HUES6 (cell line): ENCODE data around the gene A4GALT.

ENCODE experiments used
- H3K27ac ChIP-seq: 2 replicates; pipeline ENCODE4 v1.7.0; 2013; ENCODE audit warnings: low read depth, mild to moderate bottlenecking, low read length, inconsistent platforms
- H3K27me3 ChIP-seq: 2 replicates; pipeline ENCODE4 v1.6.1; 2013; ENCODE audit warnings: low read length; ENCODE audit not compliant: control insufficient read depth, insufficient read depth
- H3K36me3 ChIP-seq: 2 replicates; pipeline ENCODE4 v1.6.1; 2013; ENCODE audit warnings: low read length; ENCODE audit not compliant: control insufficient read depth, insufficient read depth
- H3K4me1 ChIP-seq: 2 replicates; pipeline ENCODE4 v1.6.1; 2013; ENCODE audit warnings: low read length; ENCODE audit not compliant: control insufficient read depth, insufficient read depth
- H3K4me3 ChIP-seq: 2 replicates; pipeline ENCODE4 v1.5.1; 2013; ENCODE audit warnings: low read depth, low read length
- H3K9ac ChIP-seq: one replicate; pipeline ENCODE4 v1.6.1; 2013; ENCODE audit warnings: mild to moderate bottlenecking, low read length
- H3K9me3 ChIP-seq: 2 replicates; pipeline ENCODE4 v1.6.1; 2013; ENCODE audit warnings: low read depth, low read length; ENCODE audit not compliant: control insufficient read depth, insufficient read depth

A4GALT gene

DNA sequence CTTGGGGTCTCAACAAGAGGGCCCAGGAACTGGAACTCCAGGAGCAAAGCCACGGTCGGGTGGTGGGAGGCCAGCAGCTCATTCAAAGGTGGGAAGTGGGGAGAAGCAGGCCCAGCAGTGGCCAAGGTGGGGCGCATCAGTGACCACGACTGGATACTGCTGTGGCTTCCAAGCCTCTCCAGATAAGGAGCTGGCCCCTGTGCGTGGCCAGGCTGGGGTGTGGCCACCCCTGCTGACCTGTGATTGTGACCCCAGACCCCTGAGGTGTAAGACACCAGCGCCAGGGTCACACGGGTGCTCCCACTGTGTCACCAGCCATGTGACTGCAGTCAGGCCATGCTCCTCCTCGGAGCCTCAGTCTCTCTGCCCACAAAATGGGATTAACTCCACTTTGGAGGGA lies 20.3 kb downstream of the A4GALT start:
- H3K27ac ChIP-seq, result no peak overlapping the region
- no peaks in the 10 kb centered on the region for H3K36me3 ChIP-seq
- H3K9ac ChIP-seq, result no peak overlapping the region
- H3K4me3 ChIP-seq, result no peak overlapping the region
- H3K27me3 ChIP-seq, result no peaks in the 10 kb centered on the region
- no peaks in the 10 kb centered on the region for H3K9me3 ChIP-seq
- H3K4me1 ChIP-seq, result peaks cover 28% of the 10 kb centered on the region

DNA sequence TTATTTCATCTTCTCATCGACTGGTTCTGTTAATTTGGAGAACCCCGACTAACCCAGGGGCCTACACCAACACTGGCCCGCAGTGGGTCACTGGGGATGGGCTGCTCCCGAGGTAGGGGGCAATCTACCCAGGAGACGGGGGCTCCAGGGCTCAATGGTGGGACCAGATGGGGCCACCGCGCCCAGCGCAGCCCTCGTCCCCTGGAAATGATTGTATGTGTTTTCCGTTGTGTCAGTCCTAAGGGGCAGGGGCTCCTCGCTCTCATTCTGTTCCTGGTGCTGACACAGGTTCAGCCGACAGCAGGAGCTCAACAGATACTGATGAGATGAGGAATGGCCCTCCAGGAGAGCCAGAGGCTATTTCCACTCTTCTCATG lies 20.7 kb downstream of the A4GALT start:
- Histone ChIP-seq H3K9ac (no peak overlapping the region), H3K27me3 (no peaks in the 10 kb centered on the region), H3K4me3 (no peak overlapping the region), H3K9me3 (no peaks in the 10 kb centered on the region), H3K4me1 (peaks cover 28% of the 10 kb centered on the region), H3K27ac (no peak overlapping the region), H3K36me3 (0 out of 2 replicates have a peak, but pooled peaks cover 3% of the 10 kb centered on the region)

DNA sequence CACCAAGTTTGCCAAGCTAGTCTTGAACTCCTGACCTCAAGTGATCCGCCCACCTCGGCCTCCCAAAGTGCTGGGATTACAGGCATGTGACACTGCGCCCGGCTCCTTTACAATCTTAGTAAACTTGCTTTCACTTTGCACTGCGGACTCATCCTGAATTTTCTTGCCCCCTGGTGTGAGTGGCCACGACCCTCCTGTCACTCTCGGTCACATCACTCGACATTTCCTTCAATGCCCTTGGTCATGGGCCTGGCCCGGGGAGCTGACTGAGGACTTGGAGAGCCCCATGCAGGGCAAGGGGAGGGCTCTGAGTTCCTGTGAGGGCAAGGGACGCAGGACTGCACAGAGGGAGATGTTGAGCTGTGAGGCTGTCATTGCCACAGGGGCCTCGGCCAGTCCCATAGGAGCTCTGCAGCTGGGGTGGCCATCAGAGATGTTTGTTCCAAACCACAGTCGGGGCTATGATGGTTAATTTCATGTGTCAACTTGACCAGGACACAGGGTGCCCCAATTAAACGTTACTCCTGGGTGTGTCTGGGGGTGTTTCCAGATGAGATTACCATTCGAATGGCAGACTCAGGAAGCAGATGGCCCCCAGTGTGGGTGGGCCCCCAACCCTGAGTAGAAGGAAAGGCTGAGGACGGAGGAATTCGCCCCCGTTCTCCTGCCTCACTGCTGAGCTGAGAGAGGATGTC lies 21.2 kb downstream of the A4GALT start:
- Histone ChIP-seq H3K4me1 (peaks cover 28% of the 10 kb centered on the region), H3K36me3 (0 out of 2 replicates have a peak, but pooled peaks cover 4% of the 10 kb centered on the region)

DNA sequence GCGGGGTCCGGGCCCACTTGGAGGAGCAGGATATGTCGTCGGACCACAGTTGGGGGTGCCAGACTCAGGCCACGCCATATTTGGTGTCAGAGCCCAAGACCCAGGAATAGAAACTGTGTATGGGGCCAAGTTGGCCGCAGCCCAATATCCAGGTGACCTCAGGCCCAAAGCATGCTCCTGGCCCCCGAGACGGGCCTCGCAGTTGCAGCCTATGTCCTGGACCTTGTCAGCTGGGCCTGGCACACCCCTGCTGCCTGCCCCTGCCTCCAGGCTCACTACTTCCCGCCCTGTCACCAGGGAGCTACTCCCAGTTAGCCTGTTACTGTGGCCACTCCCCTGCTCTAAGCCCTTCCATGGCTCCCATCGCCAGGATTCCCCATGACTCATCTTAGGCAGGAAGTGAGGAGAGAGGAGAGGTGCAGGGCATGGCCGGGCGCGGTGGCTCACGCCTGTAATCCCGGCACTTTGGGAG lies 23.1 kb downstream of the A4GALT start:
- H3K9ac ChIP-seq, result no peak overlapping the region
- H3K27ac ChIP-seq, result no peak overlapping the region
- H3K4me1 ChIP-seq, result peaks cover 28% of the 10 kb centered on the region
- H3K4me3 ChIP-seq, result no peak overlapping the region
- H3K9me3 ChIP-seq, result no peaks in the 10 kb centered on the region
- H3K27me3 ChIP-seq, result no peaks in the 10 kb centered on the region
- peaks cover 6% of the 10 kb centered on the region; the same call in 1 of the 2 replicates for H3K36me3 ChIP-seq

More for the DNA sequence above, 21.2 kb downstream of the A4GALT start:
- Histone ChIP-seq H3K9ac (peak overlapping the region; percentile 31), H3K4me3 (no peak overlapping the region), H3K9me3 (no peaks in the 10 kb centered on the region), H3K27me3 (no peaks in the 10 kb centered on the region), H3K27ac (peak overlapping the region; percentile 59; the same call in 1 of the 2 replicates)

DNA sequence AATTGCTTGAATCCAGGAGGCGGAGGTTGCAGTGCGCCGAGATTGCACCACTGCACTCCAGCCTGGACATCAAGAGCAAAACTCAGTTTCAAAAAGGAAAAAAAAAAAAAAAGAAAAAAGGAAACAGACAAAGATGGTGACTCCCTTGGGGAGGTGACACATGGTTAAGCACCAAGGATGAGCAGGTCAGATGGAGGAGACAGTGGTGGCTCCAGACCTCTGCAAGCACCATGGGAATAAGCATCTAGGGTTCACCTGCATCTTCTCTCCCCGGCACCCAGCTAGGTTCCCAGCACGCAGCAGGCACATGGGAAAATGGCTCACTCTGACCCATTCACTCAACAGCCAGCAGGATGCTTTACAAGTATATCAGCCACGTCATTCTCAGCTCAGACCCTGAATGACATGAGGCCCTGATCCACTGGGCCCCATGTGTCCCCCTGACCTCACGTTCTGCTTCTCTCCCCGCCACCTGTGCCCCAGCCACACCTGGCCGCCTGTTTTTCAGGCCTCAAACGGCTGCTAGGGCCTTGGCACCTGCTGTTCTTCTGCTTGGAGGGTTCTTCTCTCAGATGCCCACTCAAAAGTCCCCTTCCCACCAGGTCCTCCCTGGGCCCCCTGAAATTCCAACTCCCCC lies 24.2 kb downstream of the A4GALT start:
- Histone ChIP-seq H3K36me3 (peaks cover 6% of the 10 kb centered on the region; the same call in 1 of the 2 replicates), H3K4me3 (no peak overlapping the region), H3K27ac (no peak overlapping the region), H3K4me1 (peaks cover 28% of the 10 kb centered on the region), H3K9ac (no peak overlapping the region), H3K9me3 (no peaks in the 10 kb centered on the region), H3K27me3 (no peaks in the 10 kb centered on the region)

DNA sequence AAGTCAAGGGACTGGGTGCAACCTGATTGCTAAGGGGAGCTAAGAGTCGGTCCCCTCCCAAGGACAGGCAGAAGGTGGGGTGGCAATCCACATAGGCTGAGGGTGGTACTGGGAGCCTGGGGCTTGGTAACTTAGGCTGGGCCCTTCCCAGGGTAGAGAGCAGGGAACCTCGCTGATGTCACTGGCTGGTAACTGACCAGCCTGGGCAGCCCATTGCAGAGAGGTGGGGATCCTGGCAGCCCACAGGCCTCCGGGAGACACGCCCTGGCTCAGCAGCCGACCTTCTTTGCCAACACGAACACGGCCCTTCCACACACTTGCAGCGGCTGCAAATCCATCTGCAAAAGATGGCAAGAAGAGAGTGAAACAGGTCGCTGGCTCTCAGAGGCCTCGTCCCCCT lies 25.4 kb downstream of the A4GALT start:
- Histone ChIP-seq H3K9me3 (no peaks in the 10 kb centered on the region), H3K27ac (no peak overlapping the region), H3K27me3 (no peaks in the 10 kb centered on the region), H3K4me1 (peaks cover 26% of the 10 kb centered on the region), H3K9ac (no peak overlapping the region), H3K36me3 (peaks cover 6% of the 10 kb centered on the region; the same call in 1 of the 2 replicates), H3K4me3 (no peak overlapping the region)

DNA sequence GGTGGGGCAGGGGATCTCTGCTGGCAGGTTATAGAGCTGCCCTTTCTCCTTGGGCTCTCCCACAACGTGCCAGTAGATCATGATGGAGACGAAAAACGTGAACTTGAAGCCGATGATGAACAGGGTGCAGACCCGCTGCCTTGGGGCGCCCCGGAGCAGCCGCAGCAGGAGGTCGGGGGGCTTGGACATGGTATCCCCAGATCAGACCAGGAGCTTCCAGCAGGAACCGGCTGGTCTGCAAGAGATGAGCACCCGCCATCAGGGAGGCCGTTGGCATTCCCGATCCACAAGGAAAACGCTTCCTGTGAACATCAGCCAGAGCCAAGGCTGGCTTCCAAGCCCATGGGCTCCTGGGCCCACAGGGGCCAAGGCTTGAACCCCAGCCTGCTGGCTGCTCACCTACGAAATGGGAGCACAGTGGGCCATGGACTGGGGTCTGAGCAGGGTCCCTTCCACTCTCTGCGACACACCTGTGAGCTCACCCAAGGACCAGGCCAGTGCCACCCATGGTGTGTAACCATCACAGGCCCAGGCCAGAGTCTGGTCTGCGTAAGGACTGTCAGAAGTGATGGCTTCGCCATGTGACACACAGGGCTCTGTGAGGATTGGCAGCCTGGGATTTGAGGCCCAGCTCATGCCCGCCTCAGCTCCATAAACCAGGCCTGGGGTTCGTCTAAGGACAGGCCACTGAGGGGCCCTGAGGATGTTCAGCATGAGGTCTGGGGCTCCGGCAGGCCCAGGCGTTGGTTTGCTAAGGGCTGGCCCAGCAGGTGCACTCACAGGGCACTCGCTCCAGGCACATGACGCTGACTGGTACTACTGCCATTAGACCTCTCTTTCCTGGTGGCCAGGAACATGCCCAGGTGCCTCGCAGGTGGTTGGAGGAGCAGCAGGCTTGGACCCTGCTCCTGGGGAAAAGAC lies 26.6 kb downstream of the A4GALT start:
- H3K4me3 ChIP-seq, result no peak overlapping the region
- H3K4me1 ChIP-seq, result peaks cover 16% of the 10 kb centered on the region
- peaks cover 6% of the 10 kb centered on the region; the same call in 1 of the 2 replicates for H3K36me3 ChIP-seq
- no peak overlapping the region for H3K9ac ChIP-seq
- no peaks in the 10 kb centered on the region for H3K27me3 ChIP-seq
- no peak overlapping the region for H3K27ac ChIP-seq
- H3K9me3 ChIP-seq, result no peaks in the 10 kb centered on the region

DNA sequence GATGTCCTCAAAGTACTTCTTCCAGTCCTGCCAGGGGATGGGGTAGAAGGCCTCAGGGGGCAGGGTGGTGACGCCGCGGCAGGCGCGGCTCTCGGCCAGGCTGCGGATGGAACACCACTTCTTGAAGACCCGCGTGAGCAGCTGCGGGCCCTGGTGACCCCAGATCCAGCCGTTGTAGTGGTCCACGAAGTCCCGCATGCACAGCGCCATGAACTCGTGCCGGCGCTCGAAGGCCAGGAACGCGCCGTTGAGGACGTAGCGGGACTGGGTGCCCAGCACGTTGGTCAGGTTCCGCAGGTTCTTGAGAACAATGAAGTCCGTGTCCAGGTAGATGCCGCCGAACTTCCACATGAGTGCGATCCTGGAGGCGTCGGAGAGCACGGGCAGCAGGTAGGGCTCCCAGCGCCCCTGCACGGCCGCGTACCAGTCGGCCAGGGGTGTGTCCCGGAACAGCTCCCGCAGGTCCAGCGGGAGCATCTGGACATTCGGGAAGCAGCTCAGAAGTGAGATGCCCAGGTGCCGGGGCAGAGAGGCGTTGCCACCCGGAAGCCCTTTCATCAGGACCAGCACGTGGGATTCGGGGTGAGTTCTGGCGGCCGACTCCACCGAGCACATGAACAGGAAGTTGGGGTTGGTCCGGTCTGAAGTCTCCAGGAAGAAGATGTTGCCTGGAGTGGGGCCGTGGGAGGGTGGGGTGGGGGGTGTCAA lies 27.5 kb downstream of the A4GALT start:
- no peak overlapping the region for H3K4me3 ChIP-seq
- no peaks in the 10 kb centered on the region for H3K27me3 ChIP-seq
- peaks cover 16% of the 10 kb centered on the region for H3K4me1 ChIP-seq

DNA sequence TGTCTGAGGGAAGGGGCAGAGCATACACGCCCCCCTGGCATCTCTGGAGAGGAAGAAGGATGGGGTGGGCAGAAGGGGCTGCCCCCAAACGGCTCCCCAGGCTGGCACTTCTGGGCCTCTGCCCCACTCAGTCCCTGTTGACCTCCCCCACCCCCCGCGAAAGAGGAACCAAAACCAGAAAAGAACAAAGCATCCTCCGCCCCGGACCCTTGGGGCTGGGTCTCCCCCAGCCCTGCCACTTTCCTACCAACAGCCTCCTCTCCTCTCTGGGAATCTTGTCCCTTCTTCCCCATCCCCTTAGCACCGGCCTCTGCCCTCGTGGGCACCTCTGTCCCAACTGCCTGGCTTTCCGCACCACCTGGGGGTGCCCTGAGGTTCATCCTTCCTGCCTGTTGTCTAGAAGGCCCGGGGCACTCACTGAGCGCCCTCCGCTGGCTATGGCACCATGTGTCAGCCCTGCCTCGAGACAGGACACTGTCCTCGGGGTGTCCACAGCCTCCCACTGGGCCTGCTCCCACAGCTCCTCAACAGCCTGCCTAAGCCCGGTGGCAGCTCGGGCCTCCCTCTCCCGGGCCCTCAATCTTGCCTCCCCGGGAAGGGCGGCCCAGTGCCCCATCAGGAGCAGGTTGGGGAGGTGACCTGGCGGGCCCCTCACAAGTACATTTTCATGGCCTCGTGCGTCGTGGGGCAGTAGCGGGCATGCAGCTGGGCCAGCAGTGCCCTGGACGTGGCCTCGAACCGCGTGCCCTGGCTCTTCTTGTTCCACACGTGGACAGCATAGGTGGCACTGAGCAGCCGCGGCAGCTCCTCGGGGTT lies 28.2 kb downstream of the A4GALT start:
- Histone ChIP-seq H3K9me3 (no peaks in the 10 kb centered on the region), H3K4me3 (no peak overlapping the region), H3K36me3 (peaks cover 6% of the 10 kb centered on the region; the same call in 1 of the 2 replicates), H3K27me3 (no peaks in the 10 kb centered on the region), H3K27ac (no peak overlapping the region), H3K9ac (no peak overlapping the region), H3K4me1 (peaks cover 15% of the 10 kb centered on the region)

More for the DNA sequence above, 27.5 kb downstream of the A4GALT start:
- Histone ChIP-seq H3K36me3 (peaks cover 6% of the 10 kb centered on the region; the same call in 1 of the 2 replicates), H3K9me3 (no peaks in the 10 kb centered on the region), H3K27ac (no peak overlapping the region), H3K9ac (no peak overlapping the region)

DNA sequence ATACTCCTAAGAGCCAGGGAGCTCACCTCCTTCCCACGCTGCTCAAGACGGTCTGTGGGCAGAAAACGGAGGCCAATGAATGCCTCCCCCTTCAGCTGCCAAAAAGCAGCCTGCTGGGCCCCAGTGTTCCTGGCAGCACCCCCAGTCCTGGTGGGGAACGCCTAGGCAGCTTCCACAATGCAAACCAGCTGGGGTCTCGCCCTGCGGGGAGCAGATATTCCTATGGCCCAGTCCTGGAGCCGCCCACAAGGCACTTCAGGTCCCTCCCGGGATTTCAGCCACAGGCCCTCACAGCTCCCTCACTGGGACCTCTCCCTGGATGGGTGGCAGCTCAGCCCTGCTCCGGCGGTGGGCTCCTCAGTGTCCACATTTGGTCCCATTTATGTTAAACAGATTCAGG lies 29.2 kb downstream of the A4GALT start:
- no peak overlapping the region for H3K9ac ChIP-seq
- no peak overlapping the region for H3K4me3 ChIP-seq
- no peaks in the 10 kb centered on the region for H3K27me3 ChIP-seq
- no peak overlapping the region for H3K27ac ChIP-seq
- H3K36me3 ChIP-seq, result peaks cover 6% of the 10 kb centered on the region; the same call in 1 of the 2 replicates
- peaks cover 16% of the 10 kb centered on the region for H3K4me1 ChIP-seq
- no peaks in the 10 kb centered on the region for H3K9me3 ChIP-seq
